HG02981 (cell line): ENCODE results near the gene UBL4B.

ENCODE experiments used
- ATAC-seq: cut with Tn5 transposase; IDR thresholded peaks from one replicate; pipeline ENCODE4 v1.9.1; 2021; ENCODE audit warnings: mild to moderate bottlenecking, moderate library complexity; ENCODE audit not compliant: unreplicated experiment

Gene UBL4B

GRCh38 chr1:110112656-110113055 lies 413 bp downstream of the UBL4B start:
- no peak for ATAC-seq

GRCh38 chr1:110113551-110113950 lies 1.3 kb downstream of the UBL4B start:
- no peak for ATAC-seq

- ATAC-seq, result no peak
Observed at GRCh38 chr1:110114173-110114572, 1.9 kb downstream of the UBL4B start.

GRCh38 chr1:110114784-110115183 lies 2.5 kb downstream of the UBL4B start:
- no peak for ATAC-seq

- no peak for ATAC-seq
Observed at GRCh38 chr1:110118636-110119396, 6.6 kb downstream of the UBL4B start.

- no peak for ATAC-seq
Observed at GRCh38 chr1:110119843-110120242, 7.6 kb downstream of the UBL4B start.

- ATAC-seq, result no peak
Observed at GRCh38 chr1:110120960-110121561, 8.8 kb downstream of the UBL4B start.

GRCh38 chr1:110123224-110123623 lies 11.0 kb downstream of the UBL4B start:
- no peak for ATAC-seq

DNA sequence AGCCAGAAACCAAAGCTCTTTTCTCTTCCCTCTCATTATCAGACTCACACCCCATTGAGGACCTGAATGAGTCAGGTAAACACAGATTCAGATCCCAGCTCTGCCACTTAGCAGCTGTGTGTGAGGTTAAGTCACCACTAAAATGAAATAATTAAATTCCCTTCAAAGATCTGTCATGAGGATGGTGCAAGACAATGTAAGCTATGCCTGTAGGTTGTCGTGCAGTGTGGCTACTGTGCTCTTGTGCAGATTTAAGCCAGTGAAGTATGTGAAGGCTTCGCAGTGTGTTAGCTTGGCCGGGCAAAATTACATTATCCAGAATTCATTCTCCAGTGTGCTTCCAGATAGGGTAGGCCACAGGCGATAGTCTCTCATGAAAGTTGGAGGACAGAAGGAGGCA lies 13.6 kb downstream of the UBL4B start:
- no peak for ATAC-seq

DNA sequence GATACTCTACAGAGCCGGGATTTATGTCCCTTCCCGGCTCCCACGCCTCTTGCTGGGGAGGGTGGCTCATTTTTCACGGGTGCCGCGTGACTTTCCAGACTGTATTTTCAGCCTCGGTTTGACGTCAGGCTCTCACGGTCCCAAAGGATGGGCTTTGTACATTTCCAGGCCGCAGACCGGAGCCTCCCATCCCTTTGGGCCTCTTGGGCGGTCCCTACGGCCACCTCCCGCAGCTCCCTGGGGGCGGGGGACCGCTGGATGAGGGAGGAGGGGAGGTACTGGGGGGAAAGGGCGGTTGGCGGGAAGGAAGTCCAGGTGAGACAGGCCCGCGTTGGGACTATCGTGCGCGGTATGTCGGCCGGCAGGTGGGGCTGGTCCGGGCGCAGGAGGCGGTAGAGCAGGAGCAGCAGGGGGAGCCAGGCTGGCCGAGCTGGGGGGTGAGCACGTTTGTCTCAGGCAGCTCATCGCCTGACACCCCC lies 17.9 kb downstream of the UBL4B start:
- ATAC-seq, result no peak

DNA sequence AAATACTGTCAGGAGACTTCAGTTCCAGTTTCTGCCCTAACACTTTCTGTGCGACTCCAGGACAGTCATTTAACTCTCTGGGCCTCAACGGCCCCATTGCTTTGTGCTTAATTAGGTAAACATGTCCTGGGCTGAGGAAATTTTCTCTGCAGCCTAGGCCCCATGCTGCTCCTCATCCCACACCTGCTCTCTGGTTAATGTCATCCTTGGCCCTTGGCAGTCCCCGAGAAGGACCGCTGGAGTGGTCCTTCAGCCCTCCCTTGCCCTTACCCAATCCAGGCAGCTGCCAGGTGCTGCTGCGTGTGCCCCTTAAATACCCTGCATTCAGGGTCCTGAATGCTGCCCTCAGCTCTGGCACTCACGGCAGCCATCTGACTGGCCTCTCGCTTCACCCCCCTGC lies 18.7 kb downstream of the UBL4B start:
- ATAC-seq, result no peak

GRCh38 chr1:110132682-110133081 lies 20.4 kb downstream of the UBL4B start:
- ATAC-seq, result no peak

GRCh38 chr1:110133436-110133835 lies 21.2 kb downstream of the UBL4B start:
- ATAC-seq, result no peak

GRCh38 chr1:110134050-110134595 lies 21.9 kb downstream of the UBL4B start:
- no peak for ATAC-seq

DNA sequence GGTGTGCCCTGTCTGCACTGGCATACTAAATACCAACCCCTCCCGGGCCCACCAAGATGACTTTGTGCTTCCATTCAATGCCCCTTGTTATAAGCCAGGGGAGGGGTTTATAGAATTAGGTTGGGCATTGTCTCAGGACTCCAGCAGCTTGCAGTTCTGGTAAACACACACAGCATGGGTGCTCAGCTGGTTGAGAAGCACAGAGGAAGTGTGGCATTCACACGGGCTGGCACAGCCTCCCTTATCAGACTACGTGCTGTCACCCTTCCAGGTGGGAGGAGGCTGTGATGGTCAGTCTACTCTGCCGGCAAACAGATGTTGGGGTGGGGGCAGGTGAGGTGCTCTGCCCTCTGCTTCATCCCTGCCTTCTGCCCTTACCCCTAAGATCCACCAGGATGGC lies 23.0 kb downstream of the UBL4B start:
- ATAC-seq, result no peak

DNA sequence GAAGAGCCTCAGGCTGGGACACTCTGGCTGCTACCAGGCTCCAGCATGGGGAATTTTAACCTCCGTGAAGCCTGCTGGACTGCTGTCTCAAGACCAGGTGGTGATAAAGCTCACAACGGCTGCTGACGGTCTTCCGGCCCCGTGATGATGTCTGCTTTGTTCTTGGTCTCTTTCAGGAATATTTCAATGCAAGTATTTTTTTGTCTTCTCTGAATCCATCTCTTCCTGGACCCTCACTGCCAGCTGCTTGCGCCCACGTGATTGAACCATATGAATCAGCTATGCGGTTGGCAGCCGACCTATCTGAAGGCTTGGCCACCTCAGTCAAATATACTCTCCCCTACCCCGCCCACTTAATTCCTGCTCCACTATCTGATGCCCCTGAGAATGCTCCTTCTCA lies 23.4 kb downstream of the UBL4B start:
- ATAC-seq, result no peak

DNA sequence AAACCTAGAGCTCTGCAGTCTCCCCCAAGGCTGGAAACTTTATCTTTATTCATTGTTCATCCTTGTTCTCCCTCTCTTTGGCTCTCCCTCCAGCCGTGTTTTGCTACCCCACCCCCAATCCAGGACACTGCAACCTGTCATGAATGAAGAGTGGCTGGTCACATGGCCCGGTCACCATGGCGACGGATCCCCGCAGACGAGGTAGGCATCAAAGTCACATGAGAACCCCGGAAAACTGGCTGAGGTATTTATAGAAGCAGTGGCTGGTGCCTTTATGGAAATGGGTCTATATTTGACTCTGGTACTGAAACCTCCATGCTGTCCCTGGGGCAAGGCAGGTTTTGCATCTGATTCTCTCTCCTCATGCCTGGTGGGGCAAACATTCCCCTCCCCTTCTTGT lies 24.7 kb downstream of the UBL4B start:
- ATAC-seq, result no peak

DNA sequence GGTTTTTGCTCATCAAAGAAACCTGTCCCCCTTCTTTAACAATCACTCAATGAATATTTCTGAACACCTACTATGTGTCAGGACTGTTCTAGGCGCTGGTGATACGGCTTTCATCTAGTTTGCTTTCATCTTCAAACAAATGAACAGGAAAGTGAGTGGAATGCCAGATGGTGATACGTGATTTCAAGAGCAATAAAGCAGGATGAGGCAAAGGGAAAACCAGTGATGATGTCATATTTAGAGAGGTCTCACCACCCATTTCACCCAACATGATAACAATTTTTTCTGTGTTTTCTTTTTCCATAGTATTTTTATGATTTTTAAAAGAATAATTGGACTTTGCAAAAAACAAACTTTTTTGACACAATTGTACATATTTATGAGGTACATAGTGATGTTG lies 26.7 kb downstream of the UBL4B start:
- ATAC-seq, result no peak

DNA sequence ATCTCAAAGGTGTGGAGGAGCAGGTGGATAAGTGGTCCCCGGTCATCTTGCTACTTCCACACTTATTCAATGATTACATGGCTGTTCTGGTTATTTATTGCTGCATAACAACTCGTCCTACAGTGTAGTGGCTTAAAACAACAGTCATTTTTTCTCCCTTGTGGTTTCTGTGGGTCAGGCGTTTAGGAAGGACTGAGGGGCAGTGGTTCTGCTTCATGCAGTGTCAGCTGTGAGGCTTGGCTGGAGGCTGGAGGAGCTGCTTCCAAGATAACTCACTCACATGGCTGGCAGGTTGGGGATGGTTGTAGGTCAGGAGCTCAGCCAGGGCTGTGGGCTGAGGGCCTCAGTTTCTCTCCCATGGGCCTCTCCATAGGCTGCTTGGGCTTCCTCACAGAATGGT lies 32.1 kb downstream of the UBL4B start:
- no peak for ATAC-seq

DNA sequence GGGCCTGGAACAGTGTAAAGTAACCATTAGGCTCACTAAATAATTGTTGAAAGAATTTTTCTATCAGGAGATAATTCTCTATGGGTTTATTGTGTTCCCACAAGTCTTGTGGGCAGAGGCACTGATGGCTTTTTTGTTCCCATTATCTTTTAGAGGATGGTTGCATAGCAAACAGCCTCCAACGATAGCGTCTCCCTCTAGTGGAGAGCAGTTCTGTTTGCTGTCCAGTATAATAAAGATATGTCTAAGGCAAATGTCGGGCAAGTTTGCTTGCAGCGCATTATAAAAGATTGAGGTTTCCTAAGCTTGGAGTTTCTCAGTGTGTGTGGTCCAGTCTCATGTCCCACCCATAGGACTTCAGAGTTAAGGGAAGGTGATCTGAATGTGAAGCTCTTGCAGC lies 36.7 kb downstream of the UBL4B start:
- ATAC-seq, result no peak

DNA sequence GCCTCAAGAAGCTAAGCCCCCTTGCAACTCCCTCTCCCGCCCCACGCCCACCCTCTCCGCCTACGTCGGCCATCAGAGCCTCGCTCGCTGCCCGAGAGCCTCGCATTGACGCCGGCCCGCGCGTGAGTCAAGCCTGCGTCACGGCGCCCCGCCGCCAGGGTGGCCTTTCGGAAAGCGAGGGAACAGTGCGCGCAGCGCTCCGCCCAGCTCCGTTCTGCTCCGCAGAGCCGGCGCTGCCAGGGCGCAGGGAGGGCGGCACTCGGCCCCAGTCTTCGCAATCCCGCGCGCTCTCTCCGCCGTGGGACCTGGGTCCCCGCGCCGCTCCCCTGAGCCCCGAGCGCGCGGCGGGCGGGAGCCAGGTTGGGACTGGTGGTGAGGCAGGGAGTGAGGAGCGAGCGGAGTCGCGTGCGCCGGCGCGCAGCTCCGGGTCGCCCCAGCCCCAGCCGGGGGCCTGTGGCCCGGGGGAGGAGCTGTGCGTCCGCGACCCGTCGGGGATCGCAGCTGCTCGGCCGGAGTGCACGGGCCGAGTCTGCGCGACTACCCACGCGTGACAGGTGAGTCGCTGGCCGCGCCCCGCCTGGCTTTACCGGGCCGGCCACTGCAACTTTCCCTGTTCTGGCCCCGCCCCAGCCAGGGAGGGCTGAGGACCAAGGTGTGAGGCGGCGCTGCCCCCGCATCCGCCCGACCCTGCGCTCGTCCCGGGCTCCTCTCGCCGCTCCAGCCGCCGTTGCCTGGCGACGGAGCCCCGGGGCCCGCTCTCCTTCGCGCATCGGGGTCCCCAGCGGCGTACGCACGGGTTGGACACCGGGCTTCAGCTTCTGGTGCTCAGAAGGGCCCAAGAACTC lies 38.3 kb downstream of the UBL4B start, which contains the start of gene SLC6A17:
SLC6A17 (plus strand) TSS at position 165 of the 845 bp plus-strand sequence. CDS start 16,436 bp downstream, outside the sequence.
- no peak for ATAC-seq
